ENCODE measurements around the gene TNNI3K.

- TF ChIP-seq, protein P1, sequence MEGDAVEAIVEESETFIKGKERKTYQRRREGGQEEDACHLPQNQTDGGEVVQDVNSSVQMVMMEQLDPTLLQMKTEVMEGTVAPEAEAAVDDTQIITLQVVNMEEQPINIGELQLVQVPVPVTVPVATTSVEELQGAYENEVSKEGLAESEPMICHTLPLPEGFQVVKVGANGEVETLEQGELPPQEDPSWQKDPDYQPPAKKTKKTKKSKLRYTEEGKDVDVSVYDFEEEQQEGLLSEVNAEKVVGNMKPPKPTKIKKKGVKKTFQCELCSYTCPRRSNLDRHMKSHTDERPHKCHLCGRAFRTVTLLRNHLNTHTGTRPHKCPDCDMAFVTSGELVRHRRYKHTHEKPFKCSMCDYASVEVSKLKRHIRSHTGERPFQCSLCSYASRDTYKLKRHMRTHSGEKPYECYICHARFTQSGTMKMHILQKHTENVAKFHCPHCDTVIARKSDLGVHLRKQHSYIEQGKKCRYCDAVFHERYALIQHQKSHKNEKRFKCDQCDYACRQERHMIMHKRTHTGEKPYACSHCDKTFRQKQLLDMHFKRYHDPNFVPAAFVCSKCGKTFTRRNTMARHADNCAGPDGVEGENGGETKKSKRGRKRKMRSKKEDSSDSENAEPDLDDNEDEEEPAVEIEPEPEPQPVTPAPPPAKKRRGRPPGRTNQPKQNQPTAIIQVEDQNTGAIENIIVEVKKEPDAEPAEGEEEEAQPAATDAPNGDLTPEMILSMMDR (IDR thresholded peaks at IDR 0.05), result no peak
- TF ChIP-seq POLR2A (IDR thresholded peaks at IDR 0.05) (no peak), POLR2AphosphoS5 (IDR thresholded peaks at IDR 0.05) (no peak)
Measured at GRCh38 chr1:74453277-74453676, 218.1 kb downstream of the TNNI3K start.
